Astrocyte of the spinal cord (primary cell): ENCODE data around the gene PROSER3.
"Not testable (repeated sequence)": the region's sequence is repeated elsewhere in the genome, so short reads cannot be mapped to it uniquely, and the experiment has no call there.

Experiments used
- DNase-seq: peaks from one replicate; pipeline ENCODE4 v3.0.0; 2011; ENCODE audit warnings: low read depth, low spot score
- H3K4me3 ChIP-seq: 2 replicates; pipeline ENCODE4 v1.5.1; 2011; ENCODE audit warnings: low read depth, mild to moderate bottlenecking, low read length, moderate library complexity
- CTCF ChIP-seq: IDR thresholded peaks from 2 replicates; pipeline ENCODE4 v1.5.1; 2012; ENCODE audit warnings: low read depth, mild to moderate bottlenecking, low read length, inconsistent platforms
- in situ Hi-C: cut with HindIII; loops from 2 replicates; pipeline ENCODE4 v1.10.0; 2017; ENCODE audit warnings: low sequenced_read_pairs

Gene PROSER3

GRCh38 chr19:35768082-35768421, 10.1 kb downstream of the PROSER3 start:
- in situ Hi-C loops: no loop called here
- TF ChIP-seq CTCF: no peak
- DNase-seq: no peak
- H3K4me3 ChIP-seq: no peak overlapping the region

GRCh38 chr19:35772362-35772761, 14.4 kb downstream of the PROSER3 start:
- in situ Hi-C loops, DNase-seq: not testable (repeated sequence)

GRCh38 chr19:35773020-35773806, 15.2 kb downstream of the PROSER3 start:
- DNase-seq: no peak
- TF ChIP-seq CTCF: no peak
- in situ Hi-C loops: no loop called here
- no peak overlapping the region for H3K4me3 ChIP-seq

More at GRCh38 chr19:35772362-35772761, 14.4 kb downstream of the PROSER3 start:
- H3K4me3 ChIP-seq: not testable (repeated sequence)

GRCh38 chr19:35774274-35775045, 16.5 kb downstream of the PROSER3 start:
- in situ Hi-C loops: no loop called here
- DNase-seq: no peak
- no peak for TF ChIP-seq CTCF
- H3K4me3 ChIP-seq: no peak overlapping the region

GRCh38 chr19:35775046-35775297, 17.0 kb downstream of the PROSER3 start:
- DNase-seq: no peak

GRCh38 chr19:35775298-35776101, 17.5 kb downstream of the PROSER3 start, which contains the start of gene ARHGAP33:
Gene ARHGAP33 (plus strand): TSS chr19:35775564. CDS start chr19:35775659, 95 bp downstream.
- TF ChIP-seq CTCF: no peak
- peak within 1 kb of the TSS; percentile 70 for H3K4me3 ChIP-seq
- DNase-seq: peak; percentile 96
- in situ Hi-C loops: no loop called here

More at GRCh38 chr19:35775046-35775297, 17.0 kb downstream of the PROSER3 start:
- TF ChIP-seq CTCF: no peak
- in situ Hi-C loops: no loop called here
- H3K4me3 ChIP-seq: no peak overlapping the region
